ENCODE measurements around the gene TPSB2. TPM values are rescaled to one million over a fixed set of nuclear protein-coding genes. Genes with fewer than 3 reads are reported as not detected.

TPSB2 gene
- polyA plus RNA-seq, 3 donors, result not detected

DNA sequence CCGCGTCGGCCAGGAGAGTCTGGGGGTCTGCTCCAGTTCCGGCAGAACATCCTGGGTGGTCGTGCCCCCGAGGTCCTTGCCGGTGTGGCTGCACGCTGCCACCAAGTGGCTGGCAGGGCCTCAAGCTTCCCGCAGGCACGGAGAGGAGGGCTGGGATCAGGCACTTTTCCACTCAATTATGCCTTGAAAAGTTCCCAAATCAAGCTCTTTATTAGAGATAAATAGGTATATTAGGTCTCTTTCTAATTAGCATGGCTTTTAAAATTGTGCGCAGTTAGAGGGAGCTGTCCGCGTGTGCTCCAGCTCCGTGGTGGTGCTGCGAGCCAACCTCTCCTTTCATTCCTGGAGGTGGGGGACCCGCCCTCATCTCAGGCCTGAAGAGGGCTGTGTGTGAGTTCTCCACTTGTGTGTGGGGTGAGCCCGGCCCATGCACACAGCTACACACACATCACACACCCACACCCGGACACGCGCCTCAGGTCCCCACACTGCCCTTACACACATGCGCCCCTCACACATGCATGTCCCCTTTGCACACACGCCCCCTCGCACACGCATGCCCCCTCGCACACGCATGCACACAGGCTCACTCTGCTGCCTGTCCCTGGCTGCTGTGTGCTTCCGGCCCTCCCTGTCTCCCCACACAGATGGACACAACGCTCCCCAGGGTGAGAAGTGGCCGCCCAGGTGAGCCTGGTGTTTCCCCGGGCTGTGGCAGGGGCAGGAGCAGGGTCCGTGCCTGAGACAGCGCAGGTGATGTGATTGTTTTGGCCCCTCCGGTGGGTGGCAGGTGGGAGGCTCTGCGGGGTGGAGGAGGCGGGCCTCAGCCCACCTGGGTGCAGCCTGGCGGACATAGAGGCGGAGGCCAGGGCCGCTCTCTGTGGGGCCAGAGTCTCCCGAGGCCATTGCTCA, 48.3 kb downstream of the TPSB2 start:
- H3K27ac ChIP-seq (ENCODE audit: low read depth in 1 of 2, low read length in 2 of 2), result no peak overlapping the region
- H3K4me1 ChIP-seq (ENCODE audit: control insufficient read depth in 1 of 2, insufficient read depth in 2 of 2, low read length in 2 of 2), result no peaks in the 10 kb centered on the region
- no peaks in the 10 kb centered on the region for H4K20me1 ChIP-seq (ENCODE audit: insufficient read depth, low read length)
- no peak overlapping the region for H2AFZ ChIP-seq (ENCODE audit: insufficient read depth, low read depth, low read length, poor library complexity, severe bottlenecking)
- H3K9ac ChIP-seq (ENCODE audit: insufficient read depth, low read length, poor library complexity, severe bottlenecking), result no peak overlapping the region
- DNase-seq, result no peak
- no peaks in the 10 kb centered on the region for H3K27me3 ChIP-seq (ENCODE audit: control insufficient read depth in 2 of 2, insufficient read depth in 2 of 2, low read length in 2 of 2)
- H3K4me2 ChIP-seq (replicated peaks; ENCODE audit: extremely low read depth, low read length, poor library complexity, severe bottlenecking), result no peak overlapping the region
- H3K4me3 ChIP-seq (replicated peaks in 1 of 3; ENCODE audit: low read depth in 2 of 3, low read length in 3 of 3), result no peak overlapping the region
- intact Hi-C loops (cut with micrococcal nuclease), result no loop called here
- TF ChIP-seq, protein P1, sequence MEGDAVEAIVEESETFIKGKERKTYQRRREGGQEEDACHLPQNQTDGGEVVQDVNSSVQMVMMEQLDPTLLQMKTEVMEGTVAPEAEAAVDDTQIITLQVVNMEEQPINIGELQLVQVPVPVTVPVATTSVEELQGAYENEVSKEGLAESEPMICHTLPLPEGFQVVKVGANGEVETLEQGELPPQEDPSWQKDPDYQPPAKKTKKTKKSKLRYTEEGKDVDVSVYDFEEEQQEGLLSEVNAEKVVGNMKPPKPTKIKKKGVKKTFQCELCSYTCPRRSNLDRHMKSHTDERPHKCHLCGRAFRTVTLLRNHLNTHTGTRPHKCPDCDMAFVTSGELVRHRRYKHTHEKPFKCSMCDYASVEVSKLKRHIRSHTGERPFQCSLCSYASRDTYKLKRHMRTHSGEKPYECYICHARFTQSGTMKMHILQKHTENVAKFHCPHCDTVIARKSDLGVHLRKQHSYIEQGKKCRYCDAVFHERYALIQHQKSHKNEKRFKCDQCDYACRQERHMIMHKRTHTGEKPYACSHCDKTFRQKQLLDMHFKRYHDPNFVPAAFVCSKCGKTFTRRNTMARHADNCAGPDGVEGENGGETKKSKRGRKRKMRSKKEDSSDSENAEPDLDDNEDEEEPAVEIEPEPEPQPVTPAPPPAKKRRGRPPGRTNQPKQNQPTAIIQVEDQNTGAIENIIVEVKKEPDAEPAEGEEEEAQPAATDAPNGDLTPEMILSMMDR (IDR thresholded peaks at IDR 0.05), result no peak
- no peak overlapping the region for H3K4me3 Mint-ChIP-seq
- H3K4me1 Mint-ChIP-seq, result no peaks in the 10 kb centered on the region
- H3K27me3 Mint-ChIP-seq (ENCODE audit: low read depth in 3 of 3), result peaks cover 0 to 8% (median 2%) of the 10 kb centered on the region in 3 donors
- no peaks in the 10 kb centered on the region for H3K36me3 Mint-ChIP-seq
- H3K9me3 Mint-ChIP-seq, result peaks cover 0 to 8% (median 4%) of the 10 kb centered on the region in 7 donors
- peaks cover 0 to 6% of the 10 kb centered on the region in 2 donors for H3K9me3 ChIP-seq (replicated peaks in 1 of 2; ENCODE audit: control insufficient read depth in 1 of 2, insufficient read depth in 1 of 2, low read length in 2 of 2)
- WGBS (ENCODE audit: insufficient coverage), result 77% methylated on average over 25 of the region's 39 CpGs
- no peaks in the 10 kb centered on the region for H3K36me3 ChIP-seq (replicated peaks in 1 of 2; ENCODE audit: control insufficient read depth in 1 of 2, insufficient read depth in 2 of 2, low read length in 2 of 2)
- no peak overlapping the region for H3K27ac Mint-ChIP-seq
- H3K79me2 ChIP-seq (ENCODE audit: insufficient read depth, low read length), result no peaks in the 10 kb centered on the region

DNA sequence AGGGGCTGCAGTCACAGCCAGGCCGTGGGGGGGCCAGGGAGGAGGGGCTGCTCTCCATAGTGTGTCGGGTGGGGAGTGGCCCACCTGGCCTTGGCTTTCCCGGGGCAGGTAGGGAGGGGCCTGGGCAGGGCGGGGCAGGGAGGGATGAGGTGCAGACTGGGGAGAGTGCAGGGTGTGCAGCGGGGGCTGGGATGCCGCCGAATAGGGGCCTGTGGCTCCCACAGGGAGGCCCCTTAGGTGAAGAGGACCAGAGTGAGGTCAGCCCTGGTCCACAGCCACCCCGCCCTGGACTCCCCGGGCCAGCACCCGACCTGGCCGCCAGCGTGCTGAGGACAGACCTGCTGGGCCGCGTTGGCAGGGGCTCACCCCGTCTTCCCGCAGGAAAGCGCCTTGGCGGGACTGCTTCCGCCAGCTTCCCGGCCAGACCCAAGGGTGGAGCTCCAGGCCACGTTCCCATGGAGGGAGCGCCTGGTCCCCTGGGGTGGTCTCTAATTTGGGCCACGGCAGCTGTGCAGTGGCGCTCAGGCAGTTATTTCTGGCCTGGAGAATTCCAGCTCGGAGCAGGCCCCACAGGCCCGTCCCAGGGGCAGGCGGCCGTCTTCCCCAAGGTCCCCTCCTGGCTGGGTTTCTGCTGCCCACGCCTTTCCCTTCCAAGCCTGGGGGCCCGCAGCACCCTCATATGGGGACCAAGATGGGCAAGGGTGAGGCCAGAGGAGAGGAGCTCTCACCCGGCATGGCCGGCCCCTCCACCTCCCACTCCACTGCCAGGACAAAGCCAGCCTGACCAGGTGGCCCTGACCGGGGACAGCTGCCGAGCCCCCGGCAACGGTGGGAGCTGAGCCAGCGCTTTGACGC, 49.2 kb downstream of the TPSB2 start:
- no peak overlapping the region for H3K4me3 Mint-ChIP-seq

More for the DNA sequence above, 49.2 kb downstream of the TPSB2 start:
- Histone ChIP-seq H3K27me3 (ENCODE audit: control insufficient read depth in 2 of 2, insufficient read depth in 2 of 2, low read length in 2 of 2) (no peaks in the 10 kb centered on the region), H3K36me3 (replicated peaks in 1 of 2; ENCODE audit: control insufficient read depth in 1 of 2, insufficient read depth in 2 of 2, low read length in 2 of 2) (no peaks in the 10 kb centered on the region), H3K4me1 (ENCODE audit: control insufficient read depth in 1 of 2, insufficient read depth in 2 of 2, low read length in 2 of 2) (no peaks in the 10 kb centered on the region), H3K9me3 (replicated peaks in 1 of 2; ENCODE audit: control insufficient read depth in 1 of 2, insufficient read depth in 1 of 2, low read length in 2 of 2) (peaks cover 0 to 6% of the 10 kb centered on the region in 2 donors), H3K27ac (ENCODE audit: low read depth in 1 of 2, low read length in 2 of 2) (no peak overlapping the region), H4K20me1 (ENCODE audit: insufficient read depth, low read length) (no peaks in the 10 kb centered on the region), H3K4me3 (replicated peaks in 1 of 3; ENCODE audit: low read depth in 2 of 3, low read length in 3 of 3) (no peak overlapping the region), H3K4me2 (replicated peaks; ENCODE audit: extremely low read depth, low read length, poor library complexity, severe bottlenecking) (no peak overlapping the region), H3K9ac (ENCODE audit: insufficient read depth, low read length, poor library complexity, severe bottlenecking) (no peak overlapping the region), H2AFZ (ENCODE audit: insufficient read depth, low read depth, low read length, poor library complexity, severe bottlenecking) (no peak overlapping the region), H3K79me2 (ENCODE audit: insufficient read depth, low read length) (no peaks in the 10 kb centered on the region)
- H3K27ac Mint-ChIP-seq, result no peak overlapping the region
- peaks cover 0 to 8% (median 0%) of the 10 kb centered on the region in 3 donors for H3K27me3 Mint-ChIP-seq (ENCODE audit: low read depth in 3 of 3)
- H3K4me1 Mint-ChIP-seq, result no peaks in the 10 kb centered on the region
- no peaks in the 10 kb centered on the region for H3K36me3 Mint-ChIP-seq
- DNase-seq, result no peak
- peaks cover 0 to 4% (median 0%) of the 10 kb centered on the region in 7 donors for H3K9me3 Mint-ChIP-seq
- intact Hi-C loops (cut with micrococcal nuclease), result no loop called here
- WGBS (ENCODE audit: insufficient coverage), result 80% methylated on average over 36 of the region's 38 CpGs
- TF ChIP-seq, protein P1 (IDR thresholded peaks at IDR 0.05), result no peak
